Occipital lobe (tissue), 2 donors: ENCODE measurements around the gene TNNI3K. TPM values are rescaled to one million over a fixed set of nuclear protein-coding genes. Genes with fewer than 3 reads are reported as not detected.

Experiments used
- DNase-seq: peaks from one replicate; lab custom pipeline; 2025; lab: John Stamatoyannopoulos, UW
- total RNA-seq: library from RNA; depleted of rRNA; stranded (reverse); fragments of >200 nt; gene quantifications from one replicate; pipeline ENCODE4 v1.2.3, GENCODE V29; 2014

The TNNI3K gene
- total RNA-seq, 1 donor from 2014 or later: 23.4 TPM

GRCh38 chr1:74392840-74393239, 157.7 kb downstream of the TNNI3K start:
- no peak for DNase-seq

GRCh38 chr1:74395571-74395970, 160.4 kb downstream of the TNNI3K start:
- DNase-seq: no peak

- DNase-seq: no peak
Observed at GRCh38 chr1:74396462-74396861, 161.3 kb downstream of the TNNI3K start.

- no peak for DNase-seq
Observed at GRCh38 chr1:74396933-74397332, 161.7 kb downstream of the TNNI3K start.

GRCh38 chr1:74399249-74399648, 164.1 kb downstream of the TNNI3K start:
- DNase-seq: no peak

- no peak for DNase-seq
Observed at GRCh38 chr1:74402873-74403272, 167.7 kb downstream of the TNNI3K start.

GRCh38 chr1:74403606-74404005, 168.4 kb downstream of the TNNI3K start:
- DNase-seq: no peak

- no peak for DNase-seq
Observed at GRCh38 chr1:74406759-74407158, 171.6 kb downstream of the TNNI3K start.

- DNase-seq: no peak
Observed at GRCh38 chr1:74407902-74408301, 172.7 kb downstream of the TNNI3K start.

GRCh38 chr1:74412244-74412643, 177.1 kb downstream of the TNNI3K start:
- no peak for DNase-seq

- no peak for DNase-seq
Observed at GRCh38 chr1:74415935-74416334, 180.7 kb downstream of the TNNI3K start.

- DNase-seq: no peak
Observed at GRCh38 chr1:74419611-74420010, 184.4 kb downstream of the TNNI3K start.

GRCh38 chr1:74420467-74420866, 185.3 kb downstream of the TNNI3K start:
- no peak for DNase-seq

- no peak for DNase-seq
Observed at GRCh38 chr1:74422421-74423292, 187.5 kb downstream of the TNNI3K start.

GRCh38 chr1:74423471-74423870, 188.3 kb downstream of the TNNI3K start:
- no peak for DNase-seq

GRCh38 chr1:74425676-74426075, 190.5 kb downstream of the TNNI3K start:
- no peak for DNase-seq

GRCh38 chr1:74426208-74426937, 191.2 kb downstream of the TNNI3K start:
- DNase-seq: no peak

GRCh38 chr1:74427681-74428080, 192.5 kb downstream of the TNNI3K start:
- DNase-seq: no peak

GRCh38 chr1:74429580-74429979, 194.4 kb downstream of the TNNI3K start:
- no peak for DNase-seq

- DNase-seq: no peak
Observed at GRCh38 chr1:74430342-74430934, 195.3 kb downstream of the TNNI3K start.

- no peak for DNase-seq
Observed at GRCh38 chr1:74431531-74431930, 196.3 kb downstream of the TNNI3K start.

- DNase-seq: no peak
Observed at GRCh38 chr1:74432325-74432724, 197.1 kb downstream of the TNNI3K start.
